HFF-Myc (cell line): Measurements from ENCODE around the gene HELQ.

Experiments used
- DNase-seq: peaks from one replicate; pipeline ENCODE4 v3.0.0-alpha.2; 2011; ENCODE audit warnings: low read depth; ENCODE audit errors: extremely low read depth
- H3K4me3 ChIP-seq: replicated peaks from 2 replicates; pipeline ENCODE4 v1.5.1; 2011; ENCODE audit warnings: low read depth, mild to moderate bottlenecking, control low read depth, low read length
- CTCF ChIP-seq: IDR thresholded peaks from 2 replicates; pipeline ENCODE4 v1.5.1; 2012; ENCODE audit warnings: mild to moderate bottlenecking, low read depth, low read length, control low read depth; ENCODE audit errors: missing control alignments

Gene HELQ

GRCh38 chr4:83360018-83360417, 95.6 kb downstream of the HELQ start:
- DNase-seq = no peak
- no peak overlapping the region for H3K4me3 ChIP-seq
- TF ChIP-seq CTCF = no peak

DNA sequence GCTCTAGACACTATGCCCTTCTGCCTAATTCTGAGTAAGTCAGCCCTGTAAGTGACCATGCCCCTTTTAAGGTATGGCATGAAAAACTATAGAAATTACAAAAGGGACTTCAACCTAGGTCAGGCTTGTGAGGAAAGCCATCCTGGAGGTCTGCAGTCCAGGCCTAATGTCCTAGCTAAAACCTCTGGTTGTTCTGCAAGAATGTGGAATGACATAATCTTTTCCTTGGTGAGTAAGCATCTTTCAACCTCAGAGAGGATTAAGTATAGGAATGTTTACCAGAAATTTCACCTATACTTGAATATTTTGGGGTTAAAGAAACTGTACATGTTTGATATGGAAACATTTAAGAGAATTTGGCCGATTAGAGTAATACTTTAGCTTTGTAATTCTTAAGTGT, 97.2 kb downstream of the HELQ start:
- no peak overlapping the region for H3K4me3 ChIP-seq
- no peak for TF ChIP-seq CTCF
- peak; percentile 51 for DNase-seq
